ENCODE data around the gene KMO. TPM values are rescaled to one million over a fixed set of nuclear protein-coding genes. Genes with fewer than 3 reads are reported as not detected.

Gene KMO
- total and polyA plus RNA-seq, 2 experiments from 2014 or later = 0.05 TPM; not detected in 1

- Mint-ChIP-seq H3K4me3 (no peak overlapping the region), H3K27me3 (ENCODE audit: insufficient read depth, low read depth, poor library complexity) (no peaks in the 10 kb centered on the region), H3K27ac (no peak overlapping the region), H3K9me3 (no peaks in the 10 kb centered on the region), H3K4me1 (no peaks in the 10 kb centered on the region; the same call in 2 of the 3 replicates), H3K36me3 (ENCODE audit: low read depth) (no peaks in the 10 kb centered on the region)
- ATAC-seq (no peak), DNase-seq (ENCODE audit: low spot score) (no peak)
- no peaks in the 10 kb centered on the region for H3K9me2 ChIP-seq (ENCODE audit: insufficient read depth)
- H3K36me3 ChIP-seq (ENCODE audit: insufficient read depth) = no peaks in the 10 kb centered on the region
- no peaks in the 10 kb centered on the region for H4K20me1 ChIP-seq (replicated peaks; ENCODE audit: insufficient read depth)
- no peaks in the 10 kb centered on the region for H3K27me3 ChIP-seq (ENCODE audit: insufficient read depth)
- H3K27ac ChIP-seq (ENCODE audit: low read depth) = no peak overlapping the region
- H3K4me2 ChIP-seq = no peak overlapping the region
- no peak overlapping the region for H3K4me3 ChIP-seq
- TF ChIP-seq STAT1 (IDR thresholded peaks at IDR 0.05; ENCODE audit: unreplicated experiment) (no peak), REST (IDR thresholded peaks at IDR 0.05; ENCODE audit: unreplicated experiment) (no peak), NANOG (IDR thresholded peaks at IDR 0.05; ENCODE audit: borderline replicate concordance) (no peak), EZH2 (IDR thresholded peaks at IDR 0.05; ENCODE audit: low read depth, unreplicated experiment) (no peak), EZH2phosphoT487 (IDR thresholded peaks at IDR 0.05; ENCODE audit: unreplicated experiment) (no peak), CREB1 (CRISPR knock-in tag; IDR thresholded peaks at IDR 0.05; ENCODE audit: low read depth) (no peak), POLR2AphosphoS5 (IDR thresholded peaks at IDR 0.05; ENCODE audit: low read depth) (no peak), ETS1 (IDR thresholded peaks at IDR 0.05) (no peak), ZNF114 (CRISPR knock-in tag; IDR thresholded peaks at IDR 0.05) (no peak), CTCF (conservative IDR thresholded peaks at IDR 0.05; ENCODE audit: low read depth in 2 of 2) (no peak), JUNB (IDR thresholded peaks at IDR 0.05; ENCODE audit: unreplicated experiment) (no peak)
- no peaks in the 10 kb centered on the region for H3K4me1 ChIP-seq (ENCODE audit: insufficient read depth)
- H3F3A ChIP-seq (replicated peaks; ENCODE audit: low read depth) = no peaks in the 10 kb centered on the region
- no peaks in the 10 kb centered on the region for H3K79me2 ChIP-seq (replicated peaks; ENCODE audit: insufficient read depth)
- no peak overlapping the region for H2AFZ ChIP-seq
These were observed 28.1 kb downstream of the KMO start for GRCh38 chr1:241560146-241560848.

All from GM23338 (cell line).